H1 (cell line): ENCODE results near the gene ARHGDIB. TPM values are rescaled to one million over a fixed set of nuclear protein-coding genes. Genes with fewer than 3 reads are reported as not detected.

Experiments
- BACH1 ChIP-seq: IDR thresholded peaks from 2 replicates; pipeline ENCODE4 v1.6.1; 2012; ENCODE audit warnings: low read length, improper control_type of control experiment
- BRCA1 ChIP-seq: IDR thresholded peaks from 2 replicates; pipeline ENCODE4 v1.6.1; 2012; ENCODE audit warnings: low read depth, low read length, improper control_type of control experiment
- CBX5 ChIP-seq: fragments of 300-800, 300-1000 bp; sonication (generic); IDR thresholded peaks from 2 replicates; pipeline ENCODE4 v1.7.1; 2016; ENCODE audit warnings: antibody characterized with exemption, low read length, low read depth
- CHD7 ChIP-seq: fragments of 300-600 bp; sonication (generic); IDR thresholded peaks from 2 replicates; pipeline ENCODE4 v1.7.1; 2012; ENCODE audit warnings: low read length, moderate library complexity, mild to moderate bottlenecking, inconsistent platforms; ENCODE audit not compliant: insufficient replicate concordance
- HDAC2 ChIP-seq, 2 experiments: fragments of 300-600 bp in 1 of 2; sonication (generic) in 1 of 2; IDR thresholded peaks; 2 replicates each; pipeline ENCODE4 v1.6.1; 2011 to 2012; ENCODE audit warnings: low read depth in 2 of 2, low read length in 2 of 2, mild to moderate bottlenecking in 2 of 2, moderate library complexity in 2 of 2, borderline replicate concordance in 1 of 2, inconsistent platforms in 1 of 2
- HDAC6 ChIP-seq: IDR thresholded peaks from one replicate; pipeline ENCODE4 v1.7.1; 2012; ENCODE audit warnings: low read depth, mild to moderate bottlenecking, inconsistent platforms, low read length, moderate library complexity
- RXRA ChIP-seq: IDR thresholded peaks from 2 replicates; pipeline ENCODE4 v1.6.1; 2011; ENCODE audit warnings: low read depth, mild to moderate bottlenecking, low read length, moderate library complexity; ENCODE audit not compliant: insufficient read depth
- polyA plus RNA-seq, 7 experiments: library from polyadenylated mRNA; depleted of rRNA in 3 of 7; stranded (reverse) in 5 of 7; unstranded in 2 of 7; fragments of >200 nt in 5 of 7; fragments of 200-250 nt in 2 of 7; gene quantifications; 1 replicate in 5 of 7; 2 replicates in 1 of 7; 4 replicates in 1 of 7; pipeline versions ENCODE4 v1.2.1 to v1.2.3, GENCODE V29; 2011 to 2013; ENCODE audit warnings: missing spikeins in 2 of 7, mixed read lengths in 2 of 7
- total RNA-seq: library from RNA; stranded (reverse); fragmentation: NEBNext Ultra II Directional; extraction: Animal tissue kit (Norgen Biotek cat#: 25700); gene quantifications from 2 replicates; pipeline ENCODE4 v1.2.1, GENCODE V29; 2021

ARHGDIB gene
- total and polyA plus RNA-seq, 2 of the 8 experiments (the other 6 are each of a cell fraction or from before 2014, with no cell fraction given), result 0.82 to 1.3 TPM

GRCh38 chr12:14984766-14985285 lies 23.4 kb upstream of the ARHGDIB start (continued):
- TF ChIP-seq CHD7, result no peak
- no peak for TF ChIP-seq RXRA
- no peak for TF ChIP-seq HDAC2 (IDR thresholded peaks at IDR 0.05; ENCODE audit: borderline replicate concordance in 1 of 2, low read depth in 2 of 2, low read length in 2 of 2)
- no peak for TF ChIP-seq CBX5
- TF ChIP-seq BACH1, result no peak
- no peak for TF ChIP-seq HDAC6
- no peak for TF ChIP-seq BRCA1
- TF ChIP-seq, all 59 proteins: peak for 0
